Activated T-helper 17 cell treated with anti-CD3 and anti-CD28 coated beads, Interleukin-2, amount 50 U/mL, for 72 hours (primary cell): ENCODE measurements around the gene USP7. TPM values are rescaled to one million over a fixed set of nuclear protein-coding genes. Genes with fewer than 3 reads are reported as not detected.

ENCODE experiments used
- ATAC-seq: fragments of 150-1000 bp; cut with Tn5 transposase; replicated peaks from 2 replicates; pipeline ENCODE4 v1.10.0; 2021; ENCODE audit warnings: mild to moderate bottlenecking, moderate library complexity
- H3K27ac Mint-ChIP-seq: one replicate; pipeline ENCODE4 v1.8.0; 2022; ENCODE audit warnings: mixed read lengths
- H3K27me3 Mint-ChIP-seq: one replicate; pipeline ENCODE4 v1.8.0; 2022; ENCODE audit warnings: mixed read lengths
- H3K36me3 Mint-ChIP-seq: one replicate; pipeline ENCODE4 v1.8.0; 2022; ENCODE audit warnings: low read depth, mild to moderate bottlenecking, mixed read lengths
- H3K4me1 Mint-ChIP-seq: one replicate; pipeline ENCODE4 v1.8.0; 2022; ENCODE audit warnings: mixed read lengths
- H3K4me3 Mint-ChIP-seq: one replicate; pipeline ENCODE4 v1.8.0; 2022; ENCODE audit warnings: mild to moderate bottlenecking, mixed read lengths
- H3K9me3 Mint-ChIP-seq: one replicate; pipeline ENCODE4 v1.8.0; 2022; ENCODE audit warnings: mixed read lengths
- total RNA-seq, 2 donors: library from RNA; stranded (reverse); gene quantifications; one replicate each; pipeline ENCODE4 v1.2.3, GENCODE V29; 2022

Gene USP7
- total RNA-seq, 2 donors from 2014 or later: 157 to 181 TPM

DNA sequence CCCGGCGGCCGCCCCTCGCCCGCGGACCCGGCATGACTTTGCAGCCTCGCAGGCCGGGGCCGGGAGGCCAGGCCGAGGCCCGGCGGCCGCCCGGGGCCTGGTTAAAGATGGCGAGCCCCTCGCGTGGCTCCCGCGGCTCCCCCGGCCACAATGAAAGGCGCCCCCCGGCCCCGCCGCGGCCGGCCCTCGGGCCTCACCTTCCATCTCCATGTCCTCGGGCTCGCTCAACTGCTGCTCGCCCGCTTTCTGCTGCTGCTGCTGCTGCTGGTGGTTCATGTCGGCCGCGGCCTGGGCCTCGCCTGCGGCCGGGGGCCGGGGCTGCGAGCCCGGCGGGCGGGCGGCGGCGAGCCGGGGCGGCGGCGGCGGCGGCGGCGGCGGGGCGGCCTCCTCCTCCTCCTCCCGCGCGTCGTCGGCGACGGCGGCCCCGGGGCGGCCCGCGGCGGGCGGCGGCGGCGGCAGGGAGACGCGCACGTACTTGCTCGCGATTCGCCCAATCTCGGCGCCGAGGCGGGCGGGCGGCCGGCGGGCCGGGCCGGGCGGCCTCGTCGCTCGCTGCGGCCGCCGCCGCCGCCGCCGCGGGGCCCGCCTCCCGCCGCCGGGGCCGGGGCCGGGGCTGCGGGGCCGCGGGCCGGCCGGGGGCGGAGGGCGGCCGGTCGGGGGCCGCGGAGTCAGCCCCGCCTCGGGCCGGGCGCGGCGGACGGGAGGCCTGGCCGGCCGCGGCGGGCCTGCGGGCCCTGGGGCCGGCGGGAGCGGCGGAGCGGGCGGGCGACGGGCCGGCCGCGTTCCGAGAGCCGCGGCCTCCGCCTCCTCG, 491 bp downstream of the USP7 start:
- Mint-ChIP-seq H3K36me3 (peaks cover 19% of the 10 kb centered on the region), H3K9me3 (no peaks in the 10 kb centered on the region), H3K4me3 (peak overlapping the region; percentile 99), H3K27me3 (no peaks in the 10 kb centered on the region), H3K4me1 (peaks cover 43% of the 10 kb centered on the region), H3K27ac (no peak overlapping the region)
- ATAC-seq: no peak

DNA sequence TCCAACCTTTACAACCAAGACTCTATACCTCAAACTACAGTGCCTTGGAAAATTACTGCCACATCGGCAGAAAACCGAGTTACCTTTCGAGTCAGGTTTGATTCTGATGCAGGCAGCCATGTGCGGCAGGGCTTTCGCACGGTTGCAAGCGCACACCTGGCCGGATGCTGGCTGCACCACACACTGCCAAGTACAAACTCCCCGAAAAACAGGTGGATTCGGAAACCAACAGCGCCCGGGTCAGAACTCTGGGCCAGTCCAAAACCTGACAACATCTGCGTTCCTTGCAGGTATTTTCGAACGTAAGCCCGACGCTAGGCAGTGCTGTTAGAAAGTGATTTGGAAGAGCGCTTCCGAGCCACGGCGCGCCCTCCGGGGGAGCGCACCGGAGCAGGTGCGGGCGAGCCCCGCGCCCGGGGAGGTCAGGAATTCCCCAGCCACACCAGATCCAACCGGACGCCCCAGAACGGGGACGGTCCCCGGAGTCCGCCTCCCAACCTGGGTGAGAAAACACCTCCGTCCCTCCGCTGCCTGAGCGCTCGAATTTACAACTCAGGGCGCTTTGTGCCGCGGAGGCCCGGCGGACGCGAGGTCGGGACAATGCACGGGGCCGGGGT, 1.2 kb downstream of the USP7 start:
- peak; percentile 16 for ATAC-seq
- H3K27ac Mint-ChIP-seq: peak overlapping the region; percentile 95
- no peaks in the 10 kb centered on the region for H3K27me3 Mint-ChIP-seq
- H3K4me3 Mint-ChIP-seq: peak overlapping the region; percentile 99
- H3K36me3 Mint-ChIP-seq: peaks cover 19% of the 10 kb centered on the region
- H3K4me1 Mint-ChIP-seq: peaks cover 48% of the 10 kb centered on the region
- no peaks in the 10 kb centered on the region for H3K9me3 Mint-ChIP-seq

GRCh38 chr16:8961811-8962390, 1.8 kb downstream of the USP7 start:
- peak overlapping the region; percentile 99 for H3K4me3 Mint-ChIP-seq

GRCh38 chr16:8960788-8961109, 3.0 kb downstream of the USP7 start:
- Mint-ChIP-seq H3K36me3 (peaks cover 19% of the 10 kb centered on the region), H3K27ac (peak overlapping the region; percentile 95), H3K27me3 (no peaks in the 10 kb centered on the region), H3K4me1 (peaks cover 55% of the 10 kb centered on the region), H3K4me3 (peak overlapping the region; percentile 99), H3K9me3 (no peaks in the 10 kb centered on the region)
- ATAC-seq: no peak

More at GRCh38 chr16:8961811-8962390, 1.8 kb downstream of the USP7 start:
- Mint-ChIP-seq H3K27me3 (no peaks in the 10 kb centered on the region), H3K4me1 (peaks cover 52% of the 10 kb centered on the region), H3K9me3 (no peaks in the 10 kb centered on the region), H3K36me3 (peaks cover 19% of the 10 kb centered on the region), H3K27ac (peak overlapping the region; percentile 95)
- ATAC-seq: no peak

GRCh38 chr16:8959921-8960787, 3.6 kb downstream of the USP7 start:
- peak; percentile 44 for ATAC-seq
- no peaks in the 10 kb centered on the region for H3K27me3 Mint-ChIP-seq
- peaks cover 19% of the 10 kb centered on the region for H3K36me3 Mint-ChIP-seq
- no peaks in the 10 kb centered on the region for H3K9me3 Mint-ChIP-seq
- H3K4me3 Mint-ChIP-seq: peak overlapping the region; percentile 99
- peak overlapping the region; percentile 95 for H3K27ac Mint-ChIP-seq
- H3K4me1 Mint-ChIP-seq: peaks cover 56% of the 10 kb centered on the region

DNA sequence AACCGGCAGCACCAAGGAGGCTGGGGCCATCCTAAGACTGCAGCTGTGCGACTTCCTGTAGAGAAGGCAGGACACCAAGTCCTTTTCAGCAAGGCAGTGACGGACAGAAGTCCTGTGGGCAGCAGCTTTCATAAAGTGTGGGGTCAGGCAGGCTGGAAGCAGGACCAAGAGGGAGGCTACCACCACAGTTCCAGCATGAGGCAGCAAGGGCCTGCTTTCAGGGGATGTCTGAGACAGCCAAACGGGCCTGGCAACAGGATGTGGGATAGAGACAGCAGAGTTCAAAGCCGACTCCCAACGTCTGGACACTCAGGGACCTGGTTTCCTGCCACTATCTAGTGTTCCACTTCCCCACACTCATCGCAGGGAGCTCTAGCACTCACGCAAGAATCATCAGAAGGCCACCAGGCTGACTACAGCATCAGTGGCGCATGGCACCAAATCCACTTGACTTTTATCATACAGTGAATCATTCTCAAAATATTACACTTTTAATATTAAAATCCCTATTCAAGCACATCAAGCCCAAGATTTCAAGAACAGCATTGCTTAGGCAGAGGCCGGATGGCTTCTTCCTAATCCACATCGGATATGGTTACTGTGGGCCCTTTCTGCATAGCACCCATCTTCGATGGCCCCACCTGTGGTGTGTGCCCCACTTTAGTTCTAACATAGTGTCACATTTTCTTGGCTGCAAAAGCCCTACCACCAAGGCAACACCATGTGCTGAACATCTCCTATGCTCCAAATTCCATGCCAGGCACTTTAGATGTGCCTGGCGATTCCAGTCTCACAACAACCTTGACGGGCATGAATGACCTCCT, 5.2 kb downstream of the USP7 start:
- Mint-ChIP-seq H3K27me3 (no peaks in the 10 kb centered on the region), H3K36me3 (peaks cover 19% of the 10 kb centered on the region), H3K4me1 (peaks cover 55% of the 10 kb centered on the region), H3K27ac (peak overlapping the region; percentile 95), H3K4me3 (peak overlapping the region; percentile 99), H3K9me3 (no peaks in the 10 kb centered on the region)
- ATAC-seq: peak; percentile 50

GRCh38 chr16:8957509-8958157, 6.1 kb downstream of the USP7 start:
- Mint-ChIP-seq H3K4me3 (peak overlapping the region; percentile 99), H3K9me3 (no peaks in the 10 kb centered on the region), H3K36me3 (peaks cover 19% of the 10 kb centered on the region), H3K4me1 (peaks cover 61% of the 10 kb centered on the region), H3K27me3 (no peaks in the 10 kb centered on the region), H3K27ac (peak overlapping the region; percentile 95)
- ATAC-seq: no peak

- Mint-ChIP-seq H3K4me1 (peaks cover 56% of the 10 kb centered on the region), H3K4me3 (peak overlapping the region; percentile 99), H3K27me3 (no peaks in the 10 kb centered on the region), H3K27ac (peak overlapping the region; percentile 95), H3K9me3 (no peaks in the 10 kb centered on the region), H3K36me3 (peaks cover 13% of the 10 kb centered on the region)
- ATAC-seq: no peak
Observed at GRCh38 chr16:8957063-8957397, 6.7 kb downstream of the USP7 start.

DNA sequence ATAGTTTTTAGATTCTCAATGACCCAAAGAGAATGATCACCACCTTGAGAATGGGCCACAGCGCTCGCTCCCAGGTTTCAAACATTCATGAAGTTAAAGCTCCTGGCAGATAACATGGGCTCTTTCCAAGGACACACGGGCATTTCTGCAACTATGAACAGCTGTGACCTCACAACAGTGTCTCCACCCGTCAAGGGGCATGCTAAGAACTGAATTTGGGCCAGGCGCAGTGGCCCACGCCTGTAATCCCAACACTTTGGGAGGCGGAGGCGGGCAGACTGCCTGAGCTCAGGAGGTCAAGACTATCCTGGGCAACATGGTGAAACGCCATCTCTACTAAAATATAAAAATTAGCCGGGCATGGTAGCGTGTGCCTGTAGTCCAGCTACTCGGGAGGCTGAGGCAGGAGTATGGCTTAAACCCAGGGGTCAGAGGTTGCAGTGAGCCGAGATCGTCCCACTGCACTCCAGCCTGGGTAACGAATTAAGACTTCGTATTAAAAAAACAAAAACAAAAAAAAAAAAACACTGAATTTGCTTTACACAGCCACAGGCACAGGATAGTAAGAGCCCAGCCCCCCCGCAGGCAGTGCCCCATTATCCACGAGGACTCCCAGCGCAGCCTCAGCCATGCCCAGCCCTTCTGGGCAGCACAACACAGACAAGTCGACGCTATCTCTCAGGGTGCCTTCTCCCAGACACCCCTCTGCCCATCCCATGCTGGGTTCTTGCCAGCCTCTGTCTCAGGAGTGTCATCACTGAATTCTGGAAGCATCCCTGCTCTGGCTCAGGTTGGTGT, 7.2 kb downstream of the USP7 start:
- Mint-ChIP-seq H3K27me3 (no peaks in the 10 kb centered on the region), H3K36me3 (peaks cover 7% of the 10 kb centered on the region), H3K4me1 (peaks cover 56% of the 10 kb centered on the region), H3K27ac (peak overlapping the region; percentile 95), H3K4me3 (peak overlapping the region; percentile 99), H3K9me3 (no peaks in the 10 kb centered on the region)
- no peak for ATAC-seq

DNA sequence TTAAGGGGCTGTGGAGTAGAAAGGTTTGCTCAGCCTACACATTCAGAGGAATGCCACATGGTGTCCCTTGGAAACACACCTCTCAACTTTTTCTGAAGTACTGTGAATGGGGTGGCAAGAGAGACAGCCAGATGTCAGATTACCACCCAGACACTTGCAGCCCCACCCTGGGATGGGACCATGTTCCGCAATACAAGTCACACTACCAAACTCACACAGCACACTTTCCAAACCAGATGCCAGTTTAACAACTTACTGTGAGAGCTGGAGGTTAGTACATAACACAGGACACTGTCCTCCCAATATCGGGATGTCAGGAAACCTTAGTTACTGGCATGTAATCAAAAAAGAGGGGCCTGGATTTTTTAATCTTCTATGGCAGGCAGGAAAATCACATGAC, 7.9 kb downstream of the USP7 start:
- Mint-ChIP-seq H3K9me3 (no peaks in the 10 kb centered on the region), H3K4me1 (peaks cover 57% of the 10 kb centered on the region), H3K36me3 (peaks cover 1% of the 10 kb centered on the region), H3K4me3 (peak overlapping the region; percentile 46), H3K27ac (no peak overlapping the region), H3K27me3 (no peaks in the 10 kb centered on the region)
- ATAC-seq: no peak

DNA sequence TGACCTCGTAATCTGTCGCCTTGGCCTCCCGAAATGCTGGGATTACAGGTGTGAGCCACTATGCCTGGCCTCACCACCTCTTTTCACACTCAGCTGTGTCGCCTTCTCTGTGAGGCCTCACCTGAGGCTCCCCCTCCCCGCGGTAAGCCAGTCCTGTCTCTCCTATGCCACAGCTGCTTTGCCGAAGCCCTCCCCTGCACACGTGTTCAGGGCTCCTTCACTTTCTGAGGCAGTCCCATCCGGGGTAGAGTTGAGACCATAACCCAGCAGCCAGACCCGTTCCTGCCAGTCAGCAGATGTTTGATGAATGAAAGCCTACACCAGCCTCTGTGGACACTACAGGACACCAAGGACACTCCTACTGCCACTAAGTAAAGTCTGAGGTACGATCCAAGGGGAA, 10.6 kb downstream of the USP7 start:
- Mint-ChIP-seq H3K27me3 (no peaks in the 10 kb centered on the region), H3K27ac (peak overlapping the region; percentile 43), H3K4me3 (peak overlapping the region; percentile 66), H3K4me1 (peaks cover 53% of the 10 kb centered on the region), H3K36me3 (no peaks in the 10 kb centered on the region), H3K9me3 (no peaks in the 10 kb centered on the region)
- no peak for ATAC-seq

GRCh38 chr16:8952281-8952751, 11.4 kb downstream of the USP7 start:
- no peak for ATAC-seq
- no peaks in the 10 kb centered on the region for H3K36me3 Mint-ChIP-seq
- H3K27ac Mint-ChIP-seq: no peak overlapping the region
- no peaks in the 10 kb centered on the region for H3K27me3 Mint-ChIP-seq
- H3K4me3 Mint-ChIP-seq: peak overlapping the region; percentile 66
- peaks cover 53% of the 10 kb centered on the region for H3K4me1 Mint-ChIP-seq
- no peaks in the 10 kb centered on the region for H3K9me3 Mint-ChIP-seq
